Activated CD4-positive, alpha-beta T cell treated with anti-CD3 and anti-CD28 coated beads for 36 hours (primary cell): ENCODE data around the gene SMIM26. TPM values are rescaled to one million over a fixed set of nuclear protein-coding genes. Genes with fewer than 3 reads are reported as not detected.
"Not testable (repeated sequence)": the region's sequence is repeated elsewhere in the genome, so short reads cannot be mapped to it uniquely, and the experiment has no call there.

Source experiments
- ATAC-seq: fragments of 200-7000 bp; cut with Tn5 transposase; one replicate; pipeline ENCODE4 v1.10.0; 2021; ENCODE audit warnings: mild to moderate bottlenecking, moderate library complexity
- CTCF ChIA-PET: fragments of 350-600 bp; sonication (Branson Sonifier 250); formaldehyde crosslinking; loops from one replicate; lab custom pipeline; 2021; ENCODE audit warnings: antibody characterized with exemption; lab: Charles Lee
- POLR2A ChIA-PET: fragments of 350-600 bp; sonication (Branson Sonifier 250); formaldehyde crosslinking; loops from one replicate; lab custom pipeline; 2021; ENCODE audit warnings: antibody characterized with exemption, inconsistent platforms; lab: Charles Lee
- DNase-seq: peaks from one replicate; pipeline ENCODE4 v3.0.0-alpha.2; 2020
- H3K27ac Mint-ChIP-seq: one replicate; pipeline ENCODE4 v1.8.0; 2021; ENCODE audit warnings: mixed read lengths
- H3K27me3 Mint-ChIP-seq: one replicate; pipeline ENCODE4 v1.8.0; 2021; ENCODE audit warnings: mixed read lengths
- H3K36me3 Mint-ChIP-seq: one replicate; pipeline ENCODE4 v1.8.0; 2021; ENCODE audit warnings: low read depth, mixed read lengths
- H3K4me1 Mint-ChIP-seq: one replicate; pipeline ENCODE4 v1.8.0; 2021; ENCODE audit warnings: mixed read lengths
- H3K4me3 Mint-ChIP-seq: one replicate; pipeline ENCODE4 v1.8.0; 2021; ENCODE audit warnings: mild to moderate bottlenecking, moderate library complexity, mixed read lengths
- H3K9me3 Mint-ChIP-seq: one replicate; pipeline ENCODE4 v1.8.0; 2021; ENCODE audit warnings: low read depth, mixed read lengths
- intact Hi-C, 2 experiments: fragments of 100-400 bp; cut with DNase I in 1 of 2; cut with micrococcal nuclease in 1 of 2; formaldehyde crosslinking; loops; one replicate each; pipeline versions ENCODE4 v1.14.2 to v1.15.1; 2022 to 2024; cut with DNase I, micrococcal nuclease
- total RNA-seq, 2 experiments: library from RNA; stranded (reverse); gene quantifications; one replicate each; pipeline ENCODE4 v1.2.3, GENCODE V29; 2021

Gene SMIM26
- total RNA-seq = 10 to 100 TPM; 64.4 to 66.2 TPM

DNA sequence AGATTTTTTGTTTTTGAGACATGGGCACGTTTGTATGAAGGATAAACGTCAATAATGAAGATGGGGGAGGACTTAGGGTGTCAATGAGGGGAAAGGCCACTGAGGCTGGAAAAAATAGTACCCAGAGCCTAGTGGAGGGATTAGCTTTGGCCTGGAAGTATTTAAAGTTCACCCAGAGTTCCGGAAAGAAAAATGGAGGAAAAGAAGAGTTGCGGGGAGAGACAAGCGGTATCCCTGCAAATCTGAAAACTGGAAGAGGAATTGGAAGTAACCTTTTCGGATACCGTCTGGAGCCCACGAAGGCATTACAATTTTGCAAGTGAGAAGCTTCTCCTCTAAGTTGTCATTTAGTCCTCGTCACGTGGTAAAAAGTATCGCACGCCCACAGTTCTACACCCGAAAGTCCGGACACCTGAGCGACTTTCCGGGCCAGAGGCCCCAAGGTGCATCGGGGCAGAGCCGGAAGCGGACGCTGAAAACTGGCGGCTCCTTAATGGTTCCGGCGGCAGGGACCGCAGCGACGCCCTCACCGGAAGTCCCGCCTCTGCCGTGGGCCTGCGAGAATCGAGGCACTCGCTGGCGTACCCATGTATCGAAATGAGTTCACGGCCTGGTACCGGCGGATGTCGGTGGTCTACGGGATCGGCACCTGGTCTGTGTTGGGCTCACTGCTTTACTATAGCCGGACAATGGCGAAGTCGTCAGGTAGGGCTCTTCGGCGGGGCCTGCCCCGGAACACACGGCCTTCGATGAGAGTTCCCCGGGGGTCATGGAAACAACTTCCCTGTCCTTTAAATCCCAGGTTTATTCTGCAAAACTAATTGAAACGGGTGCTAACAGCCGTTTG lies at the start of gene SMIM26:
Gene SMIM26, plus strand, starts transcription at position 541 of the 847 bp plus-strand sequence. Its CDS starts 47 bp downstream, at position 588.
- POLR2A ChIA-PET = interaction anchor here (1.0 kb wide), 1 partner anchor 100 kb away, joined by 4 read pairs; the partner anchor contains the start of genes DZANK1 and POLR3F
- H3K4me3 Mint-ChIP-seq = peak within 1 kb of the TSS; percentile 98
- DNase-seq = peak; percentile 97
- intact Hi-C loops = loop anchor here (1.0 to 10.0 kb wide), 15 partner anchors 20 to 1992 kb away; partner anchors contain the start of genes DZANK1 (in 2 of the 2), POLR3F (in 2 of the 2), SEC23B (in 2 of the 2) and SNX5 (in 2 of the 2)
- peaks cover 13% of the 10 kb centered on the region for H3K4me1 Mint-ChIP-seq
- H3K27ac Mint-ChIP-seq = peak within 1 kb of the TSS; percentile 92
- H3K9me3 Mint-ChIP-seq = no peaks in the 10 kb centered on the region
- ATAC-seq = peak; percentile 100
- no peaks in the 10 kb centered on the region for H3K27me3 Mint-ChIP-seq
- peaks cover 27% of the 10 kb centered on the region for H3K36me3 Mint-ChIP-seq
- CTCF ChIA-PET = interaction anchor here (1.0 to 2.0 kb wide), 2 partner anchors 24 to 60 kb away, joined by 3 to 7 read pairs; partner anchors contain the start of gene SEC23B

DNA sequence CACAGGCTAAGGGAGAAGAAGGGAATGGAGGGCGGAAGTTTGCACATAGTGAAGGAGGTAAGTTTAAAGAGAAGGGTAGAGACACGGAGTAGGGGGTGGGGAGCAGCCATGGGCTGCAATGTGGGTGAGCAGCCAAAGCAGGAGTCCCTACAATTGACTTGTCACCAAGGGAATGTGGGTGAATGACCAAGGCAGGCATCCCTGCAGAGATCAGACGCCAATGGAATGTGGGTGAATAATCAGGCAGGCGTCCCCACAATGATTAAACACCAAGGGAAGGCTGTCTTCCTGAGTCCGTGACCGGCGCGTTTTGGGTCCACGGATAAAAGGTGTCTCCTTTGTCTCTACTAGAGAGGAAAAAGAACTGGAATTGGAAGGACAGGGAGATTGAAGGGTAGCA lies 45.2 kb upstream of the SMIM26 start:
- intact Hi-C loops, H3K9me3 Mint-ChIP-seq, DNase-seq, POLR2A ChIA-PET, H3K27ac Mint-ChIP-seq, CTCF ChIA-PET, ATAC-seq, H3K27me3 Mint-ChIP-seq, H3K4me3 Mint-ChIP-seq, H3K4me1 Mint-ChIP-seq: not testable (repeated sequence)
- peaks cover 14% of the 10 kb centered on the region for H3K36me3 Mint-ChIP-seq

- Mint-ChIP-seq H3K27me3 (no peaks in the 10 kb centered on the region), H3K4me3 (no peak overlapping the region), H3K9me3 (no peaks in the 10 kb centered on the region), H3K4me1 (no peaks in the 10 kb centered on the region), H3K36me3 (peaks cover 20% of the 10 kb centered on the region), H3K27ac (no peak overlapping the region)
- ChIA-PET CTCF (interaction anchor here (0.7 kb wide), 1 partner anchor 371 kb away, joined by 4 read pairs; no protein-coding TSS in a partner anchor), POLR2A (no interaction called here)
- intact Hi-C loops = no loop called here
- DNase-seq (no peak), ATAC-seq (no peak)
These were observed 44.2 kb upstream of the SMIM26 start for GRCh38 chr20:18523066-18523465.

GRCh38 chr20:18524646-18525045 lies 42.6 kb upstream of the SMIM26 start:
- Mint-ChIP-seq H3K4me3 (no peak overlapping the region), H3K4me1 (no peaks in the 10 kb centered on the region), H3K27me3 (no peaks in the 10 kb centered on the region), H3K9me3 (no peaks in the 10 kb centered on the region), H3K27ac (no peak overlapping the region), H3K36me3 (peaks cover 31% of the 10 kb centered on the region)
- POLR2A ChIA-PET = no interaction called here
- intact Hi-C loops = no loop called here
- DNase-seq (no peak), ATAC-seq (no peak)
- CTCF ChIA-PET = no interaction called here

DNA sequence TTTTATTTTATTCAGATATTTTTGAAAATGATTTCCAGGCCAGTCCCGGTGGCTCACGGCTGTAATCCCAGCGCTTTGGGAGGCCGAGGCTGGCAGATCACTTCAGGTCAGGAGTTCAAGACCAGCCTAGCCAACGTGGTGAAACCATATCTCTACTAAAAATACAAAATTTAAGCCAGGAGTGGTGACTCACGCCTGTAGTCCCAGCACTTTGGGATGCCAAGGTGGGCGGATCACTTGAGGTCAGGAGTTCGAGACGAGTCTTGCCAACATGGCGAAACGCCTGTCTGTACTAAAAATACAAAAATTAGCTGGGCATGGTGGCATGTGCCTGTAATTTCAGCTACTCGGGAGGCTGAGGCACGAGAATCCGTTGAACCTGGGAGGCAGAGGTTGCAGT lies 40.5 kb upstream of the SMIM26 start:
- H3K27ac Mint-ChIP-seq, ATAC-seq, intact Hi-C loops, H3K27me3 Mint-ChIP-seq, DNase-seq, POLR2A ChIA-PET, H3K4me3 Mint-ChIP-seq, H3K9me3 Mint-ChIP-seq, H3K4me1 Mint-ChIP-seq: not testable (repeated sequence)
- CTCF ChIA-PET = interaction anchor here (0.7 to 1.4 kb wide), 2 partner anchors 11 to 29 kb away, joined by 4 read pairs; no protein-coding TSS in a partner anchor
- H3K36me3 Mint-ChIP-seq = peaks cover 45% of the 10 kb centered on the region

DNA sequence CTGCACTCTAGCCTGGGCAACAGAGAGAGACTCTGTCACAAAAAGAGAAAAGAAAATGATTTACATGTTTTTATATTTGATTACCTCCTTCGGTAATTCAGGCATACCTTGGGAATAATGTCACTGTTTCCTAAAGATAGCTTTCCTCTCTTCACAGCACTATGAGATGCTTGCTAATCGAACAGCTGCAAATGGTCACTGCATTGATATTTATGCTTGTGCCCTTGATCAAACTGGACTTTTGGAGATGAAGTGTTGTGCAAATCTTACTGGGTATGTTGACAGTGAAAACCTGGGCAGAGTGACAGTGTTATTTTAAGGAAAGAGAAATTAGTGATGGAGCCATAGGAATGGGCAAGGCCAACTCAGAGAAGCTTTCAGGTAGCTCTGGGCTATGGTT lies 39.9 kb upstream of the SMIM26 start:
- Mint-ChIP-seq H3K27ac (no peak overlapping the region), H3K4me1 (no peaks in the 10 kb centered on the region), H3K27me3 (no peaks in the 10 kb centered on the region), H3K4me3 (no peak overlapping the region), H3K36me3 (peaks cover 51% of the 10 kb centered on the region), H3K9me3 (no peaks in the 10 kb centered on the region)
- ChIA-PET POLR2A (no interaction called here), CTCF (interaction anchor here (0.7 to 1.4 kb wide), 2 partner anchors 11 to 30 kb away, joined by 4 read pairs; no protein-coding TSS in a partner anchor)
- ATAC-seq = no peak
- intact Hi-C loops = no loop called here
- DNase-seq = no peak

- intact Hi-C loops = no loop called here
- ATAC-seq = no peak
- Mint-ChIP-seq H3K27me3 (no peaks in the 10 kb centered on the region), H3K36me3 (peaks cover 56% of the 10 kb centered on the region), H3K27ac (no peak overlapping the region), H3K4me1 (no peaks in the 10 kb centered on the region), H3K9me3 (no peaks in the 10 kb centered on the region), H3K4me3 (no peak overlapping the region)
- no peak for DNase-seq
- CTCF ChIA-PET = interaction anchor here (1.4 kb wide), 1 partner anchor 12 kb away, joined by 4 read pairs; no protein-coding TSS in a partner anchor
- POLR2A ChIA-PET = no interaction called here
These were observed 39.4 kb upstream of the SMIM26 start for GRCh38 chr20:18527836-18528235.

GRCh38 chr20:18529041-18529440 lies 38.2 kb upstream of the SMIM26 start:
- H3K27ac Mint-ChIP-seq = peak overlapping the region; percentile 4
- CTCF ChIA-PET = interaction anchor here (1.4 kb wide), 1 partner anchor 22 kb away, joined by 4 read pairs; the partner anchor contains the start of gene SEC23B
- peaks cover 65% of the 10 kb centered on the region for H3K36me3 Mint-ChIP-seq
- DNase-seq (no peak), ATAC-seq (no peak)
- no peak overlapping the region for H3K4me3 Mint-ChIP-seq
- POLR2A ChIA-PET = no interaction called here
- no peaks in the 10 kb centered on the region for H3K4me1 Mint-ChIP-seq
- intact Hi-C loops = no loop called here
- no peaks in the 10 kb centered on the region for H3K27me3 Mint-ChIP-seq
- H3K9me3 Mint-ChIP-seq = no peaks in the 10 kb centered on the region

DNA sequence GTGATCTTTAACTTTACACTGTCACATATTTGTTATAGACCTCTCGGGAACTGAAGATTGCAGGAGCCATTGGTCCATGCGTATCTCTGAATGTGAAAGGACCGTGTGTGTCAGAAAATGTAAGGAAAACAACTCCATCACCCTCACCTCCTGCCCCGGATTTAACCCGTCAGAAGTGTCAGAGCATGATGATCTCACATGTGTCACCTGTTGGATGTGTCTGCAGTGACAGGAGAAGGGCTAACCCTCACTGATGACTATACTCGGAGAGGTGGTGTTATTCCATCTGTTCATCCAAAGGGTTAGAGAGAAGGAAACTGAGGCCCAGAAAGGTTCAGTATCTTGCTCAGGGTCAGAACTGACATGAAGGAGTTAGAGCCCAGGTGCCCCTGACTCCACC lies 34.6 kb upstream of the SMIM26 start:
- no peaks in the 10 kb centered on the region for H3K4me1 Mint-ChIP-seq
- H3K27me3 Mint-ChIP-seq = no peaks in the 10 kb centered on the region
- no peaks in the 10 kb centered on the region for H3K9me3 Mint-ChIP-seq
- ATAC-seq = no peak
- intact Hi-C loops = no loop called here
- H3K4me3 Mint-ChIP-seq = no peak overlapping the region
- H3K36me3 Mint-ChIP-seq = peaks cover 67% of the 10 kb centered on the region
- no peak for DNase-seq
- ChIA-PET POLR2A (no interaction called here), CTCF (no interaction called here)
- peak overlapping the region; percentile 33 for H3K27ac Mint-ChIP-seq

DNA sequence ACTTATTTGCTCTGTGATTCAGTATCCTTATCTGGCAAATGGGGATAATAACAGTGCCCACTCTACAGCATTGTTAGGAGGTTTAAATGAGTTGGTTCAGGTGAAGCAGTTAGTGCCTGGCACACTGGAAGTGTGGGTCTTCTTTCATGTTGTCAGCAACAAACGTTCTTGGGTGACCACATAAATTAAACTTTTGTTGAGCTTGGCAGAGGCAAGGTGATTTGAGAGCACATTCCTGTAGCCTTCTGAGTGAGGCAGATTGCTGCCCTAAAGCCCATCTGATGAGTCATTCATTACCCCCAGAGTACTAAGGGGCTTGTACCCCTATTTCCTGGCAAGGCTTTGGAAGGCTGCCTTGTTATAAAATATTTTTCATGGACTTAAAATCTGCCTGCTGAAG lies 33.7 kb upstream of the SMIM26 start:
- intact Hi-C loops = no loop called here
- Mint-ChIP-seq H3K27ac (no peak overlapping the region), H3K36me3 (peaks cover 67% of the 10 kb centered on the region), H3K27me3 (no peaks in the 10 kb centered on the region), H3K4me1 (no peaks in the 10 kb centered on the region), H3K9me3 (no peaks in the 10 kb centered on the region), H3K4me3 (no peak overlapping the region)
- CTCF ChIA-PET = no interaction called here
- ATAC-seq = no peak
- POLR2A ChIA-PET = no interaction called here
- DNase-seq = no peak

DNA sequence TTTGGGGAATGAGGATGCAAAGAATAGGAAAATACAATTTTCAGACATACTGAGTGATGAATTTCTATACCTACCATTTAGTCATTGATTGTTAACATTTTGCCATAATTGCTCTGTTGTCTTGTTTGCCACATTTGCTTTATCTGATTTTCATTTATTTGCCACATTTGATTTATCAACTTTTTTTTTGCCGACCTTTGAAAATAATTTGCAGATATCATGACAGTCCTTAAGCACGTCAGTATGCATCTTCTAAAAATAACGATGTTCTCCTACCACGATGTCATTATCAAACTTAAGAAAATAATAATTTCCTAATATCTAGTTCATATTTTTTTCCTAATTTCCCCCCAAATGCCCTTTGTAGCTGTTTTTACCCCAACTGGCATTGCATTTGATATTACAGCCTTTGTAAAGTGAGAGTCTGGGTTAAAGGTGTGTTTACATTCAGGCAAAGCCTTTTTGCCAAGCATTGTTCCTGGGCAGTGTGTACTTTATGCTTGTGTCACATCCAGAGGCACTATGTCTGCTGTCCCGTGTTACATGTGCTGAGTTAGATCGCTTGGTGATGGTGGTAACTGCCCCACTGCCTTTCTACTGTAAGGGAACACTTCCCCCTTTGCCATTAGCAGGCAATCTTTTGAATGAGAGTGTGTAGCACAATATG lies 33.1 kb upstream of the SMIM26 start:
- POLR2A ChIA-PET = no interaction called here
- no peaks in the 10 kb centered on the region for H3K27me3 Mint-ChIP-seq
- H3K9me3 Mint-ChIP-seq = no peaks in the 10 kb centered on the region
- no peak overlapping the region for H3K27ac Mint-ChIP-seq
- no peak overlapping the region for H3K4me3 Mint-ChIP-seq
- ATAC-seq (no peak), DNase-seq (no peak)
- CTCF ChIA-PET = no interaction called here
- intact Hi-C loops = no loop called here
- H3K4me1 Mint-ChIP-seq = no peaks in the 10 kb centered on the region
- peaks cover 61% of the 10 kb centered on the region for H3K36me3 Mint-ChIP-seq
